Vagina (tissue), 2 donors: ENCODE results near the gene PDHA1.

Experiments used
- POLR2A ChIP-seq, 2 donors: fragments of 450-650 bp; IDR thresholded peaks; one replicate each; pipeline ENCODE4 v1.6.1; 2017; ENCODE audit warnings: antibody characterized with exemption in 2 of 2, mild to moderate bottlenecking in 2 of 2, moderate library complexity in 2 of 2
- POLR2AphosphoS5 ChIP-seq, 2 donors: sonication (generic); formaldehyde crosslinking; IDR thresholded peaks; one replicate each; pipeline ENCODE4 v1.9.0; 2017; ENCODE audit warnings: antibody characterized with exemption in 2 of 2, mild to moderate bottlenecking in 2 of 2, low read depth in 1 of 2; ENCODE audit not compliant: insufficient read depth in 1 of 2
- TF ChIP-seq, protein P1 (sequence below), 3 experiments: fragments of 450-650 bp in 2 of 3; fragments of 200-600 bp in 1 of 3; sonication (generic) in 1 of 3; IDR thresholded peaks; one replicate each; pipeline ENCODE4 v1.5.1; 2017 to 2019; ENCODE audit warnings: antibody characterized with exemption in 3 of 3, mild to moderate bottlenecking in 2 of 3, moderate library complexity in 2 of 3

DNA sequence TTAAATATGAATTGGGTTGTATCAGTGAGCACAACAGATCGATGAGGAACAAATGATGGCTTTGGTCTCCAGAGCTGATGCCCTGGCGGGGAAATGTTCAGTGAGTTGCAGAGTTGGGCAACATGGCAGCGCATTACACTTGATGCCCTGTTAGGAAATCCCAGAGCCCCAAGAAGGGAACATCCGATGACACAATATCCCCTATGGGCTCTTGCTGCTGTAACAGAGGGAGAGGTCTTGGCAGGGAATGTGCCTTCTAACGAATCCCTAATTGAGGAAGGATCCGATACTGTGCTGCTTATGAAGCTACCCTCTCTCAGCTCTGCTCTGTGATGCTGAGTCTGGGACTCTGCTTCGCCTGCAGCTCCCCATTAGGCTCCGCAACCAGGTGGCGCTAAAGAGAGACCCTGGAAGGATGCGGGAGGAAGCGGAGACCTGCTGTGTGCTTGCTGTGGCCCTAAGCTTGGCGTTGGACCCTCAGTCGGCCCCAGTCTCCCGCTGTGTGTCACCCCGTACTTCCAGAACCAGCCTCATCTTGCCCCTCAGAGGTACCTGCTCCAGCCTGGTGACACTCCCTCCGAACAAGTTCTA lies 38.9 kb downstream of the PDHA1 start:
- TF ChIP-seq POLR2A (IDR thresholded peaks at IDR 0.05) (no peak), POLR2AphosphoS5 (IDR thresholded peaks at IDR 0.05; ENCODE audit: insufficient read depth in 1 of 2, low read depth in 1 of 2) (no peak)
- TF ChIP-seq, protein P1, sequence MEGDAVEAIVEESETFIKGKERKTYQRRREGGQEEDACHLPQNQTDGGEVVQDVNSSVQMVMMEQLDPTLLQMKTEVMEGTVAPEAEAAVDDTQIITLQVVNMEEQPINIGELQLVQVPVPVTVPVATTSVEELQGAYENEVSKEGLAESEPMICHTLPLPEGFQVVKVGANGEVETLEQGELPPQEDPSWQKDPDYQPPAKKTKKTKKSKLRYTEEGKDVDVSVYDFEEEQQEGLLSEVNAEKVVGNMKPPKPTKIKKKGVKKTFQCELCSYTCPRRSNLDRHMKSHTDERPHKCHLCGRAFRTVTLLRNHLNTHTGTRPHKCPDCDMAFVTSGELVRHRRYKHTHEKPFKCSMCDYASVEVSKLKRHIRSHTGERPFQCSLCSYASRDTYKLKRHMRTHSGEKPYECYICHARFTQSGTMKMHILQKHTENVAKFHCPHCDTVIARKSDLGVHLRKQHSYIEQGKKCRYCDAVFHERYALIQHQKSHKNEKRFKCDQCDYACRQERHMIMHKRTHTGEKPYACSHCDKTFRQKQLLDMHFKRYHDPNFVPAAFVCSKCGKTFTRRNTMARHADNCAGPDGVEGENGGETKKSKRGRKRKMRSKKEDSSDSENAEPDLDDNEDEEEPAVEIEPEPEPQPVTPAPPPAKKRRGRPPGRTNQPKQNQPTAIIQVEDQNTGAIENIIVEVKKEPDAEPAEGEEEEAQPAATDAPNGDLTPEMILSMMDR (IDR thresholded peaks at IDR 0.05): no peak
